BJ (cell line): ENCODE measurements around the gene WWOX. TPM values are rescaled to one million over a fixed set of nuclear protein-coding genes. Genes with fewer than 3 reads are reported as not detected.

Experiments used
- CTCF ChIA-PET: fragments of 350-600 bp; formaldehyde crosslinking; extraction: SDS; loops from one replicate; lab custom pipeline; 2021; ENCODE audit warnings: antibody characterized with exemption, inconsistent platforms; lab: Yijun Ruan, JAX
- POLR2A ChIA-PET: fragments of 300-600 bp; sonication (Branson Sonifier 250); formaldehyde crosslinking; extraction: SDS; loops from one replicate; lab custom pipeline; 2021; ENCODE audit warnings: antibody characterized with exemption; lab: Charles Lee
- DNase-seq: peaks from one replicate; pipeline ENCODE4 v3.0.0-alpha.2; 2011; ENCODE audit warnings: low read depth
- H3K27me3 ChIP-seq: 2 replicates; pipeline ENCODE4 v1.6.0; 2011; ENCODE audit warnings: low read length; ENCODE audit not compliant: control insufficient read depth, insufficient read depth
- H3K36me3 ChIP-seq: 2 replicates; pipeline ENCODE4 v1.5.1; 2011; ENCODE audit warnings: low read length; ENCODE audit not compliant: control insufficient read depth, insufficient read depth
- H3K4me3 ChIP-seq: 2 replicates; pipeline ENCODE4 v1.5.1; 2011; ENCODE audit warnings: low read depth, mild to moderate bottlenecking, control low read depth, low read length
- polyA plus RNA-seq: library from polyadenylated mRNA; depleted of rRNA; stranded (reverse); fragments of >200 nt; gene quantifications from 2 replicates; pipeline ENCODE4 v1.2.3, GENCODE V29; 2011
- TF ChIP-seq, protein P1 (sequence below): IDR thresholded peaks from 2 replicates; pipeline ENCODE4 v1.5.1; 2011; ENCODE audit warnings: low read depth, mild to moderate bottlenecking, control low read depth, inconsistent platforms, low read length, moderate library complexity; ENCODE audit not compliant: insufficient read depth

The WWOX gene
- polyA plus RNA-seq, 1 experiment, result 3.1 TPM

GRCh38 chr16:78823027-78823426 lies 723.6 kb downstream of the WWOX start:
- Histone ChIP-seq H3K4me3 (no peak overlapping the region), H3K36me3 (no peaks in the 10 kb centered on the region), H3K27me3 (no peaks in the 10 kb centered on the region)
- no peak for DNase-seq
- TF ChIP-seq, protein P1, sequence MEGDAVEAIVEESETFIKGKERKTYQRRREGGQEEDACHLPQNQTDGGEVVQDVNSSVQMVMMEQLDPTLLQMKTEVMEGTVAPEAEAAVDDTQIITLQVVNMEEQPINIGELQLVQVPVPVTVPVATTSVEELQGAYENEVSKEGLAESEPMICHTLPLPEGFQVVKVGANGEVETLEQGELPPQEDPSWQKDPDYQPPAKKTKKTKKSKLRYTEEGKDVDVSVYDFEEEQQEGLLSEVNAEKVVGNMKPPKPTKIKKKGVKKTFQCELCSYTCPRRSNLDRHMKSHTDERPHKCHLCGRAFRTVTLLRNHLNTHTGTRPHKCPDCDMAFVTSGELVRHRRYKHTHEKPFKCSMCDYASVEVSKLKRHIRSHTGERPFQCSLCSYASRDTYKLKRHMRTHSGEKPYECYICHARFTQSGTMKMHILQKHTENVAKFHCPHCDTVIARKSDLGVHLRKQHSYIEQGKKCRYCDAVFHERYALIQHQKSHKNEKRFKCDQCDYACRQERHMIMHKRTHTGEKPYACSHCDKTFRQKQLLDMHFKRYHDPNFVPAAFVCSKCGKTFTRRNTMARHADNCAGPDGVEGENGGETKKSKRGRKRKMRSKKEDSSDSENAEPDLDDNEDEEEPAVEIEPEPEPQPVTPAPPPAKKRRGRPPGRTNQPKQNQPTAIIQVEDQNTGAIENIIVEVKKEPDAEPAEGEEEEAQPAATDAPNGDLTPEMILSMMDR, result no peak
- ChIA-PET CTCF (no interaction called here), POLR2A (no interaction called here)

GRCh38 chr16:78829280-78829679 lies 729.8 kb downstream of the WWOX start:
- DNase-seq, result no peak
- CTCF ChIA-PET, result no interaction called here
- TF ChIP-seq, protein P1, result no peak
- no peaks in the 10 kb centered on the region for H3K27me3 ChIP-seq
- no peak overlapping the region for H3K4me3 ChIP-seq
- no peaks in the 10 kb centered on the region for H3K36me3 ChIP-seq
- POLR2A ChIA-PET, result no interaction called here

GRCh38 chr16:78830599-78830998 lies 731.1 kb downstream of the WWOX start:
- DNase-seq, result no peak
- no peaks in the 10 kb centered on the region for H3K27me3 ChIP-seq
- ChIA-PET POLR2A (no interaction called here), CTCF (no interaction called here)
- no peaks in the 10 kb centered on the region for H3K36me3 ChIP-seq
- no peak overlapping the region for H3K4me3 ChIP-seq
- TF ChIP-seq, protein P1, result no peak

- Histone ChIP-seq H3K36me3 (no peaks in the 10 kb centered on the region), H3K4me3 (no peak overlapping the region), H3K27me3 (no peaks in the 10 kb centered on the region)
- TF ChIP-seq, protein P1, result no peak
- POLR2A ChIA-PET, result interaction anchor here (0.7 kb wide), 1 partner anchor 8 kb away, joined by 3 read pairs; no protein-coding TSS in a partner anchor
- CTCF ChIA-PET, result no interaction called here
- DNase-seq, result no peak
Observed at GRCh38 chr16:78832100-78832499, 732.6 kb downstream of the WWOX start.

DNA sequence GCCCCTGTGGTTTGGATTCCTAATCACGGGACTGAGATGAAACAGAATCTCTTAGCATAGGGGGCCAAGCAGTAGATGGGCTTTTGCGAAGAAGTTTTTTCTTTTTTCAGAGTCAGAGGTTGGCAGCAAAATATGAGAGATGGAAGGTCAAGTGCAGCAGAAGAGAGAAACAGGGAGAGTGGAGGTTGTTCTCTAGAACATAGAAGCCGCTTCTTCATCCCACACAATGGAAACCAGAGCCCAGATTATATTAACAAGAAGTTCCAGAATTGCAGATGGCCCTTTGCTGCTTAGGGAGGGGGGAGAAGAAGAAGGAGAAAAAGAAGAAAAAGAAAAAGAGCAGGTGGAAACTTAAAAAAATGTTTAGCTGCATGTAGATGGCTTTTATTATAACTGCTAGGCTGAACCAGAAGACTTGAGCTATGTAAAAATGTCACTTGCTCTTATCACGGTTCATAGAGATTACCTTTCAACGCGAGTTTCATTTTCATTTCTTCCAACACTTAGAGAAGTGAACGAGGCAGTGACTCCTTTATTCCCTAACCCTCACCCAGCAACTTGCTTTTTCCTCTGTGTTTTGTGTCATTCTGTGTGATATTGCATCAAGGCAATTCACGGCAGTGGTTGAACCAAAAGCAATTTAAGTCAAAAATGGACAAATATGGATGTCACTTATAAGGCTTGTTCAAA lies 737.5 kb downstream of the WWOX start:
- ChIA-PET POLR2A (no interaction called here), CTCF (no interaction called here)
- DNase-seq, result no peak
- H3K27me3 ChIP-seq, result no peaks in the 10 kb centered on the region
- TF ChIP-seq, protein P1, result no peak
- H3K36me3 ChIP-seq, result no peaks in the 10 kb centered on the region
- H3K4me3 ChIP-seq, result no peak overlapping the region
